GM10266 (cell line): ENCODE measurements around the gene RHOV.

ENCODE experiments used
- DNase-seq: peaks from one replicate; pipeline ENCODE4 v3.0.0; 2012; ENCODE audit errors: extremely low spot score
- CTCF ChIP-seq: IDR thresholded peaks from 2 replicates; pipeline ENCODE4 v1.5.1; 2012; ENCODE audit warnings: mild to moderate bottlenecking, low read depth; ENCODE audit not compliant: control insufficient read depth, insufficient read depth; ENCODE audit errors: missing control alignments

Gene RHOV

DNA sequence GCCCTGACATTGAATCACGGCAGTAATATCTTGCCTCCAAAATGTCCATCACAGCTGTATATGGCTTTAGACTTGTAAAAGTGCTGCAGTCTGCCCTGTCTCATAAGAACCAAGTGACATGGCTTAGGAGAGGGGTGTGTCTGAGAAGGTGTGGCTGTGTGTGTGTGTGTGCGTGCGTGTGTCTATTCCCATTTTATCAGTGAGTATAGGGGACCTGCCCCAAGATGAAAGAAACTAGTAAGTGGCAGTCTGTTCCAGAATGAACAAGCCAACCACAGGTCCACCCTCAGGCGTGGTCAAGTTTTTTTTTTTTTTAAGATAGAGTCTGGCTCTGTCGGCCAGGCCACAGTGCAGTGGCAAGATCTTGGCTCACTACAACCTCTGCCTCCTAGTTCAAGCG, 5.6 kb upstream of the RHOV start:
- no peak for TF ChIP-seq CTCF
- no peak for DNase-seq

GRCh38 chr15:40878785-40879184, 4.8 kb upstream of the RHOV start:
- no peak for TF ChIP-seq CTCF
- DNase-seq: peak; percentile 75

- TF ChIP-seq CTCF: no peak
- DNase-seq: no peak
Observed at GRCh38 chr15:40877694-40878093, 3.7 kb upstream of the RHOV start.

- DNase-seq: no peak
- TF ChIP-seq CTCF: no peak
Observed at GRCh38 chr15:40875991-40876730, 2.1 kb upstream of the RHOV start.

- DNase-seq: no peak
- TF ChIP-seq CTCF: no peak
Observed at GRCh38 chr15:40872791-40873693, 992 bp downstream of the RHOV start.

- DNase-seq: peak; percentile 84
- TF ChIP-seq CTCF: no peak
Observed at GRCh38 chr15:40871749-40872617, 2.1 kb downstream of the RHOV start.

GRCh38 chr15:40870716-40871115, 3.3 kb downstream of the RHOV start:
- TF ChIP-seq CTCF: no peak

More at GRCh38 chr15:40870716-40871115, 3.3 kb downstream of the RHOV start:
- DNase-seq: no peak
